SK-N-SH treated with all-trans-retinoic acid at 6 μM for 48 hours (cell line): ENCODE measurements around the gene CRELD2.

ENCODE experiments used
- ARNTL ChIP-seq: fragments of 450-650 bp; formaldehyde crosslinking; IDR thresholded peaks from 2 replicates; pipeline ENCODE4 v1.5.0; 2020; ENCODE audit warnings: low read depth, mild to moderate bottlenecking, moderate library complexity, borderline replicate concordance
- GLIS3 ChIP-seq: fragments of 250-450 bp; sonication (Bioruptor Pico); IDR thresholded peaks from 2 replicates; pipeline ENCODE4 v1.5.0; 2020; ENCODE audit warnings: mild to moderate bottlenecking, moderate library complexity
- ISL1 ChIP-seq: fragments of 250-450 bp; sonication (Bioruptor Pico); IDR thresholded peaks from 2 replicates; pipeline ENCODE4 v2.1.2; 2022; ENCODE audit warnings: mild to moderate bottlenecking, moderate library complexity
- TOX ChIP-seq: fragments of 250-450 bp; sonication (Bioruptor Pico); IDR thresholded peaks from 2 replicates; pipeline ENCODE4 v1.8.0; 2021; ENCODE audit warnings: mild to moderate bottlenecking, moderate library complexity, borderline replicate concordance
- ZFP30 ChIP-seq: fragments of 450-650 bp; formaldehyde crosslinking; IDR thresholded peaks from 2 replicates; pipeline ENCODE4 v1.5.0; 2022; ENCODE audit warnings: mild to moderate bottlenecking, moderate library complexity
- ZNF70 ChIP-seq: fragments of 450-650 bp; formaldehyde crosslinking; IDR thresholded peaks from 2 replicates; pipeline ENCODE4 v1.5.0; 2020; ENCODE audit warnings: mild to moderate bottlenecking, moderate library complexity
- TF ChIP-seq, protein P1 (sequence below): fragments of 250-450 bp; sonication (Bioruptor Pico); IDR thresholded peaks from 2 replicates; pipeline ENCODE4 v1.8.0; 2020; ENCODE audit warnings: mild to moderate bottlenecking, moderate library complexity, borderline replicate concordance

DNA sequence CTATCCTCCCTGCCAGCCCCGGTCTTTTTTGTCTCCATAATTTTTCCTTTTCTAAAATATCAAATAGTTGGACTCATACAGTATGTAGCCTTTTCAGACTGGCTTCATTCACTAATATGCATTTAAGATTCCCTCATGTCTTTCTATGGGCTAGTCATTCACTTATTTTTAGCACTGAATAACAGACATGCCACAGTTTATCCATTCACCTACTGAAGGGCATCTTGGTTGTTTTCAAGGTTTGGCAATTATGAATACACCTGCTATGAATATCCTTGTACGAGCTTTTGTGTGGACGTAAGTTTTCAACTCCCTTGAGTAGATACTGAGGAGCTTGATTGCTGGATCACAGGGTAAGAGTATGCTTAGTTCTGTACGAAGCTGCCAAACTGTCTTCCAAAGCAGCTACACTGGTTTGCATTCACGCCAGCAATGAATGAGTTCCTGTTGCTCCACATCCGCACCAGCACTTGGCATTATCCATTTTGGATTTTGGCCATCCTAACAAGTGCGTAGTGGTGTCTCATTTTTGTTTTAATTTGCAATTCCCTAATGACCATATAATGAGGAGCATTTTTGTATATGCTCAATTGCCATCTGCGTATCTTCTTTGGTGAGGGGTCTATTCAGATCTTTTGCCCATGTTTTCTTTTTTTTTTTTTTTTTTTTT lies 21.3 kb upstream of the CRELD2 start:
- TF ChIP-seq, protein P1, sequence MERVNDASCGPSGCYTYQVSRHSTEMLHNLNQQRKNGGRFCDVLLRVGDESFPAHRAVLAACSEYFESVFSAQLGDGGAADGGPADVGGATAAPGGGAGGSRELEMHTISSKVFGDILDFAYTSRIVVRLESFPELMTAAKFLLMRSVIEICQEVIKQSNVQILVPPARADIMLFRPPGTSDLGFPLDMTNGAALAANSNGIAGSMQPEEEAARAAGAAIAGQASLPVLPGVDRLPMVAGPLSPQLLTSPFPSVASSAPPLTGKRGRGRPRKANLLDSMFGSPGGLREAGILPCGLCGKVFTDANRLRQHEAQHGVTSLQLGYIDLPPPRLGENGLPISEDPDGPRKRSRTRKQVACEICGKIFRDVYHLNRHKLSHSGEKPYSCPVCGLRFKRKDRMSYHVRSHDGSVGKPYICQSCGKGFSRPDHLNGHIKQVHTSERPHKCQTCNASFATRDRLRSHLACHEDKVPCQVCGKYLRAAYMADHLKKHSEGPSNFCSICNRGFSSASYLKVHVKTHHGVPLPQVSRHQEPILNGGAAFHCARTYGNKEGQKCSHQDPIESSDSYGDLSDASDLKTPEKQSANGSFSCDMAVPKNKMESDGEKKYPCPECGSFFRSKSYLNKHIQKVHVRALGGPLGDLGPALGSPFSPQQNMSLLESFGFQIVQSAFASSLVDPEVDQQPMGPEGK (CRISPR knock-in tag): no peak
- TF ChIP-seq ARNTL (CRISPR knock-in tag) (no peak), ZFP30 (CRISPR knock-in tag) (no peak), GLIS3 (CRISPR knock-in tag) (no peak), TOX (no peak), ZNF70 (CRISPR knock-in tag) (no peak), ISL1 (CRISPR knock-in tag) (no peak)
